ENCODE results near the gene RNF169.

The RNF169 gene

DNA sequence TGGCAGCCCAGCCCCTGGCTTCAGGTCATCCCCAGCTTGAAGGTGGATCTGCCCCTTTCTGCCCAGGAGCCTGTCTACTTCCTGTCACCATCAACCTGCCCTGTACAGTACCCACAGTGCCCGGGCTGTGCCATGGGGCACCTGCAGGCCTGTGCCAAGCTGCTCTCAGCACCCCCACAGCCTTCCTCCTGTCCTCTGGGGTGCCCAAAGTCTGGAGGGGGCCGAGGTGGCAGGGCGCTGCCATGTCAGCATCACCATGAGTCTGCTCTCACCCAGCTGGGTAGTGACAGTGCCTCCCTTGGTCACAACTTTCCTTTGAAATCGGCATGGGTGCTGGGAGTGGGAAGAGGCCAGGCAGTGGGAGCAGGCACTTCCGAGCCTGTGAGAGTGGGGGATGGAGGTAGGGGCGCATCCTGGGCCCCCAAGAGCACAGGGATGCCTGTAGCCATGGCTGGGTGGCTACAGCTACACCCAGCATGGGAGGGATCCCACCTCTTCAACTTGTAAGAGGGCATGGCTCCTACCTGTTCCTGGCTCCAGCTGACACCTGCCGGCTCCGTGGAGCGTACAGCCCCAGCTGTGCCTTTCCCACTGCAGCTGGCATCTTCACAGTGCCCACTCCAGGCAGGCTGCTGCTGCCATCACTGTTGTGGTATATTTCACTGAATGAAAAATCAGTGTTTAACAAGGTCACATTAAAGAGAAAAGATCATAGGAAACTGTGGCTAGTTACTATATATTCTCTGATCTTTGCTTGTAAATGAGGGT is 42.9 kb downstream of the RNF169 start:
- Histone ChIP-seq H3K27me3 (ENCODE audit: control insufficient read depth, insufficient read depth, low read length) (no peaks in the 10 kb centered on the region), H3K9ac (ENCODE audit: low read length) (no peak overlapping the region), H3K27ac (ENCODE audit: low read depth, low read length) (no peak overlapping the region), H3K4me1 (ENCODE audit: control insufficient read depth, insufficient read depth, low read length) (no peaks in the 10 kb centered on the region), H3K4me3 (ENCODE audit: low read depth, low read length) (no peak overlapping the region), H3K36me3 (ENCODE audit: control insufficient read depth, insufficient read depth, low read length) (peaks cover 32% of the 10 kb centered on the region), H3K9me3 (ENCODE audit: control insufficient read depth, insufficient read depth, low read depth, low read length) (no peaks in the 10 kb centered on the region; the same call in 1 of the 2 replicates)

DNA sequence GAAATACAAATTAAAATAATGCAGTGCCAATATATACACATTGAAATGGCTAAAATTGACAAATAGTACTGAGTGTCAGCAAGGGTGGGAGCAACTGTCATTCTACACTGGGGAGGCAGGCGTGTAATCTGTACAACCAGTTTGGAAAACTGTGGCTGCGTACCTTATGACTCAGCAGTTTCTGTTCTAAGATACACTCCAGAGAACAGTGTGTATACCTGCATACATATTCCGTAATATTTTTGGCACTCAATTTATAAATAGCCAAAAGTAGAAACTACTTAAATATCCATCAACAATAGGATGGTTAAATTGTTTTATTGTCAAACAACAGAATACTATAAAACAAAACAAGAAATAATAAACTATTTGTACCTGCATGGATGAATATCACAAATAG is 57.6 kb downstream of the RNF169 start:
- H3K4me1 ChIP-seq (ENCODE audit: control insufficient read depth, insufficient read depth, low read length): no peaks in the 10 kb centered on the region
- peaks cover 2% of the 10 kb centered on the region; the same call in 1 of the 2 replicates for H3K36me3 ChIP-seq (ENCODE audit: control insufficient read depth, insufficient read depth, low read length)
- no peak overlapping the region for H3K27ac ChIP-seq (ENCODE audit: low read depth, low read length)
- no peak overlapping the region for H3K4me3 ChIP-seq (ENCODE audit: low read depth, low read length)
- no peak overlapping the region for H3K9ac ChIP-seq (ENCODE audit: low read length)
- H3K27me3 ChIP-seq (ENCODE audit: control insufficient read depth, insufficient read depth, low read length): no peaks in the 10 kb centered on the region
- no peaks in the 10 kb centered on the region for H3K9me3 ChIP-seq (ENCODE audit: control insufficient read depth, insufficient read depth, low read depth, low read length)

DNA sequence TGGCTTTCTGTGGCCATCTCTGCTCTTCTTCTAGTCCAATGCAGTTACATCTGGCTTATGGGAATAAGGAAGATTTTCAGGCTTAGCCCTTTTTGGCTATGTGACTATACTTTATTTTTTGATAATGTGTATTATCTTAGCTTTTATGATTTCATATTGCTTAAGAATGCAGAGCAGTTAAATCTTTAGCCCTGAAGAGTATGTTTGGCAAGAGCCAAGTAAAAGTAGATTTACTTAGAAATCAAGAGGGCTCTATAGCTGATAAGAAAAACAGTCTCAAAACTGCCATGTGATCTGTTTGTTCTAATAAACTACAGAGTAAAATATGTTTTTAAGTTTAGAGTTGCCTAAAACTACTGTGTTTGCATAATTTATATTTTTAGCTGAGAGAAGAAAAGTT is 61.2 kb downstream of the RNF169 start:
- Histone ChIP-seq H3K9ac (ENCODE audit: low read length) (no peak overlapping the region), H3K4me1 (ENCODE audit: control insufficient read depth, insufficient read depth, low read length) (no peaks in the 10 kb centered on the region), H3K27me3 (ENCODE audit: control insufficient read depth, insufficient read depth, low read length) (no peaks in the 10 kb centered on the region), H3K27ac (ENCODE audit: low read depth, low read length) (no peak overlapping the region), H3K9me3 (ENCODE audit: control insufficient read depth, insufficient read depth, low read depth, low read length) (no peaks in the 10 kb centered on the region), H3K4me3 (ENCODE audit: low read depth, low read length) (no peak overlapping the region), H3K36me3 (ENCODE audit: control insufficient read depth, insufficient read depth, low read length) (peaks cover 5% of the 10 kb centered on the region; the same call in 1 of the 2 replicates)

DNA sequence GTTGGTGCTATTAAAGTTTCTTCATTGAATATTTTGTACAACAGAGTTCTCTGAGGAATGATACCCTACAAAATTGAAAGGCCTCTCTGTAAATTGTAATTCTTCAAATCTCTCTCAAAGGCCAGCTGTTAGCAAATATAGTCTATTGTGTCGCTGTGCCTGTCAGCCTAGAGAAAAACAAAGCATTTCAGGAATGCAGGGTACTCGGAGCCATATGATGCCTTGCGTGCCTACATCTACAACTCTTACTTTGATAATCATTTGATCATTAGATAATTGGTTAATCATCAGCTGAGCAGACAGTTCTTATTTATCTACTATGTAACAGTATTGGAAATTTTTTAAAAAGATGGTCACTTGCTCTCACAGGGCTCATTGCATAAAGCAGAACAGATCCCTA is 67.3 kb downstream of the RNF169 start:
- H3K36me3 ChIP-seq (ENCODE audit: control insufficient read depth, insufficient read depth, low read length): peaks cover 14% of the 10 kb centered on the region; the same call in 1 of the 2 replicates

DNA sequence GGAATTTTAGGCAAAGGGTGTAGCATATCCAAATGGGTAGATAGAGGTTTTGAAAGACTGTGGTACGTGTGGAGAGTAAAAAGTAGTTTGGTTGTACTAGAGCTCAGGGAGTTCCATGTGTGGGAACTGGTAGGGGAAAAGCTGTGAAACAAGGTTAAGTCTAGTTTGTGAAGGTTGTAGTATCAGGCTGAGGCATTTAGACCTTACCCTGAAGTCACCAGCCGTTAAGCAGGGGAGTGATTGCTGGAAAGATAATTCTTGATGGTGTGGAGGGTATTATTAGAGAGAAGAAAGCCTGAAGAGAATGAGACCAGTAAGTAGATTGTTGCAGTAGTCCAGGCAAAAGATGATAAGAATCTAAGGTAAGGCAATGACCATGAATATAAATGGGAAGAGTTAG is 68.0 kb downstream of the RNF169 start:
- Histone ChIP-seq H3K27ac (ENCODE audit: low read depth, low read length) (no peak overlapping the region), H3K27me3 (ENCODE audit: control insufficient read depth, insufficient read depth, low read length) (no peaks in the 10 kb centered on the region), H3K9ac (ENCODE audit: low read length) (no peak overlapping the region), H3K4me1 (ENCODE audit: control insufficient read depth, insufficient read depth, low read length) (peaks cover 3% of the 10 kb centered on the region; the same call in 1 of the 2 replicates), H3K4me3 (ENCODE audit: low read depth, low read length) (no peak overlapping the region), H3K36me3 (ENCODE audit: control insufficient read depth, insufficient read depth, low read length) (peaks cover 16% of the 10 kb centered on the region; the same call in 1 of the 2 replicates), H3K9me3 (ENCODE audit: control insufficient read depth, insufficient read depth, low read depth, low read length) (no peaks in the 10 kb centered on the region)

More for the DNA sequence above, 67.3 kb downstream of the RNF169 start:
- Histone ChIP-seq H3K9me3 (ENCODE audit: control insufficient read depth, insufficient read depth, low read depth, low read length) (no peaks in the 10 kb centered on the region), H3K27me3 (ENCODE audit: control insufficient read depth, insufficient read depth, low read length) (no peaks in the 10 kb centered on the region), H3K27ac (ENCODE audit: low read depth, low read length) (no peak overlapping the region), H3K4me3 (ENCODE audit: low read depth, low read length) (no peak overlapping the region), H3K9ac (ENCODE audit: low read length) (no peak overlapping the region), H3K4me1 (ENCODE audit: control insufficient read depth, insufficient read depth, low read length) (peaks cover 3% of the 10 kb centered on the region; the same call in 1 of the 2 replicates)

DNA sequence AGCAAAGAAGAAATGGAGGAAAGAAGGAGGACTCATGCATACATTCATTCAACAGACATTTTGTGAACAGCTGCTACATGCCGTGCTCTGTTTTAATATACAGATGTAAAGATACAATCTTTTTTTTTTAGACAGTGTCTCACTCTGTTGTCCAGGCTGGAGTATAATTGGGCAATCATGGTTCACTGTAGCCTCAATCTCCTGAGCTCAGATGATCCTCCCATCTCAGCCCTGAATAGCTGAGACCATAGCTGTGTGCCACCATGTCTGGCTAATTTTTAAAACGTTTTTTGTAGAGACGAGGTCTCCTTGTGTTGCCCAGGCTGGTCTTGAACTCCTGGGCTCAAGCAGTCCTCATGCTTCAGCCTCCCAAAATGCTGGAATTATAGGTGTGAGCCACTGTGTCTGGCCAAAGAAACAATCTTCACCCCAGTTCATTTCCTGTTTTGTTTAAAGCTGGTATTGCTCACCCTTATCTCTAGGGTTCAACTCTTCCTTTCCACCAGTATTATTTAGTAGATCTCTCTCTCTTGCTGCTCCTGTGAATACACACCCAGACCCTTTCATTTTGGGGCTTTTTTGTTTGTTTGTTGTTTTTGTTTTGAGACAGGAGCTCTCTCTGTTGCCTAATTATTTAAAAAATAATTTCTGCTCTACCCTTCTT is 69.8 kb downstream of the RNF169 start:
- H3K4me3 ChIP-seq (ENCODE audit: low read depth, low read length): no peak overlapping the region
- H3K9ac ChIP-seq (ENCODE audit: low read length): no peak overlapping the region
- H3K27ac ChIP-seq (ENCODE audit: low read depth, low read length): no peak overlapping the region
- peaks cover 9% of the 10 kb centered on the region; the same call in 1 of the 2 replicates for H3K9me3 ChIP-seq (ENCODE audit: control insufficient read depth, insufficient read depth, low read depth, low read length)
- peaks cover 3% of the 10 kb centered on the region; the same call in 1 of the 2 replicates for H3K4me1 ChIP-seq (ENCODE audit: control insufficient read depth, insufficient read depth, low read length)
- H3K36me3 ChIP-seq (ENCODE audit: control insufficient read depth, insufficient read depth, low read length): peaks cover 23% of the 10 kb centered on the region; the same call in 1 of the 2 replicates
- H3K27me3 ChIP-seq (ENCODE audit: control insufficient read depth, insufficient read depth, low read length): no peaks in the 10 kb centered on the region

DNA sequence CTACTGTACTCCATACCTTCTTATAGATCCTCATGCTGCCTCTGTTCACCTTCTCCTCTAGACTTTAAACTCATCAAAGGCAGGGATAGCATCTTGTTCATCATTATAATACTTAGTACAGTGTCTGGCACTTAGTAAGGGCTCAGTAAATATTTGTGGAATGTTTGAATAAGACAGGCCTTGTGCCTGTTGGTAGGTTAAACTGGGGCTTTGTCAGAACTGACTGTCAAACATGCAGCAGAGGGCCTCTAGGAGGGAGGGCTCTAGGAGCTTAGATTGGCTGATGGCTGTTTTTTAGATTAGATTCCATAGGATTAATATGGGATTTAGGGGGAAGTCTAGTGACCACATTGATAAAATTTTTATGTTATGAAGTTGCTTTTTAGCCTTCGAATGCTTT is 70.8 kb downstream of the RNF169 start:
- Histone ChIP-seq H3K4me3 (ENCODE audit: low read depth, low read length) (no peak overlapping the region), H3K9ac (ENCODE audit: low read length) (no peak overlapping the region), H3K27ac (ENCODE audit: low read depth, low read length) (no peak overlapping the region), H3K4me1 (ENCODE audit: control insufficient read depth, insufficient read depth, low read length) (peaks cover 3% of the 10 kb centered on the region; the same call in 1 of the 2 replicates), H3K27me3 (ENCODE audit: control insufficient read depth, insufficient read depth, low read length) (no peaks in the 10 kb centered on the region), H3K36me3 (ENCODE audit: control insufficient read depth, insufficient read depth, low read length) (peaks cover 25% of the 10 kb centered on the region; the same call in 1 of the 2 replicates), H3K9me3 (ENCODE audit: control insufficient read depth, insufficient read depth, low read depth, low read length) (peaks cover 19% of the 10 kb centered on the region; the same call in 1 of the 2 replicates)

DNA sequence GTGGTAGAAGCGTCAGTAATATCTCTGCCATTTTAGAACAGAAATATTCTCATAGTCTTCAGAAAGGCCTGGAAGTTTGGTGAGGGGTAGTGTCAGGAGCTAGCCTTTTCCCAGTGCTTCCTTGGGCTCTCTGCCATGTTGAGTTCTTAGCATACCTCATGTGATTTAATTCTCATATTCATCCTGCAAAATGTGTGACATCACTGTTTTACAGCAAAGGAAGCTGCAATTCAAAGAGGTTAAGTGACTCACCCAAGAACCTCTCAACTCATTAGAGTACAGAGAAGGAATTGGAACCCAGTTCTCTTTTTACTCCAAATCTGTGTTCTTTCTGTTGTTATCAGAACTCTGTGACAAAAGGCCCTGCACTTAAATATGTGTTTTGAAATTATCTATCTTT is 72.1 kb downstream of the RNF169 start:
- H3K4me1 ChIP-seq (ENCODE audit: control insufficient read depth, insufficient read depth, low read length): peaks cover 3% of the 10 kb centered on the region; the same call in 1 of the 2 replicates
- H3K27ac ChIP-seq (ENCODE audit: low read depth, low read length): no peak overlapping the region
- no peak overlapping the region for H3K4me3 ChIP-seq (ENCODE audit: low read depth, low read length)
- peaks cover 32% of the 10 kb centered on the region for H3K9me3 ChIP-seq (ENCODE audit: control insufficient read depth, insufficient read depth, low read depth, low read length)
- H3K36me3 ChIP-seq (ENCODE audit: control insufficient read depth, insufficient read depth, low read length): peaks cover 37% of the 10 kb centered on the region
- no peak overlapping the region for H3K9ac ChIP-seq (ENCODE audit: low read length)
- H3K27me3 ChIP-seq (ENCODE audit: control insufficient read depth, insufficient read depth, low read length): no peaks in the 10 kb centered on the region

DNA sequence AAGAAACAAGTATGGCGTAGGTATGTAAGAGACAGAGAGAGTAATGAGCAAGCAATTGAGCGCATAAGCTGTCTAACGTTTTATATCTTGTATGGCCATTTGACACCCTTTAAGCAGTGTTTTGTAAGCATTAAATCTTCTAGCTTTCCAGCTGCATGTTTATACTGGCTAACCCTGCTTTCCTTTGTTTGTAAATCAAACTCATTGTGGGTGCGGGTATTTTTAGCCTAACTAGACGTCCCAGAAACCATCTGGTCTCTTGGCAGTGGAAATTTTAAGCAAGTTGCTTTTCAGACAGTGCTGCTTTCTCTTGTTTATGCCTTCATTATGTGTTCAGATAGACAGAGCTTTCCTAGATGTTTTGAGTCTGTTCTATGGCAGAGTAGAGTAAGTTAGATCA is 73.5 kb downstream of the RNF169 start:
- Histone ChIP-seq H3K36me3 (ENCODE audit: control insufficient read depth, insufficient read depth, low read length) (peaks cover 44% of the 10 kb centered on the region), H3K4me1 (ENCODE audit: control insufficient read depth, insufficient read depth, low read length) (peaks cover 3% of the 10 kb centered on the region; the same call in 1 of the 2 replicates), H3K9ac (ENCODE audit: low read length) (no peak overlapping the region)

DNA sequence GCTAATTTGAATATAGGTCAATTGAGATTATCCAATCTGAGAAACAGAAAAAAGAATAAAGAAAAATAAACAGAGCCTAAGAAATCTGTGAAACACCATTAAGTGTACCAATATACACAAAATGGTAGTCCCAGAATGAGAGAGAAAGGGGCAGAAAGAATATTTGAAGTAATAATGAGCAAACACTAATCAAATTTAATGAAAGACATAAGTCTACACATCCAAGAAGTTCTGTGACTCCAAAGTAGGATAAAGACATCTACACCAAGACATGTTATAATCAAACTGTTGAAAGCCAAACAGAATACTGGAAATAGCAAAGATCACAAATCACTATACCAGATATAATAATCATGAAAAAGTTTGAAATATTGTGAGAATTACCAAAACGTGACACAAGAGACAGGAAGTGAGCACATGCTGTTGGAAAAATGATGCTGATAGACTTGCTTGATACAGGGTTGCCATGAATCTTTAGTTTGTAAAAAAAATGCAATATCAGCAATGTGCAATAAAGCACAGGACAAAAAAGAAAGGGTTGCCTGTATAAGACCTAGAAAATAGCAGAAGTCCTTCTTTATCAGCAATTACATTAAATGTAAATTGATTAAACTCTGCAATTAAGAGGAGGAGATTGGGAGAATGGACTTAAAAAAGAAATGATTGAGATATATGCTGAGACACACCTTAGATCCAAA is 75.8 kb downstream of the RNF169 start:
- Histone ChIP-seq H3K27ac (ENCODE audit: low read depth, low read length) (no peak overlapping the region), H3K9me3 (ENCODE audit: control insufficient read depth, insufficient read depth, low read depth, low read length) (peaks cover 48% of the 10 kb centered on the region), H3K36me3 (ENCODE audit: control insufficient read depth, insufficient read depth, low read length) (peaks cover 44% of the 10 kb centered on the region), H3K9ac (ENCODE audit: low read length) (no peak overlapping the region), H3K4me3 (ENCODE audit: low read depth, low read length) (no peak overlapping the region), H3K27me3 (ENCODE audit: control insufficient read depth, insufficient read depth, low read length) (no peaks in the 10 kb centered on the region), H3K4me1 (ENCODE audit: control insufficient read depth, insufficient read depth, low read length) (no peaks in the 10 kb centered on the region)

More for the DNA sequence above, 73.5 kb downstream of the RNF169 start:
- peaks cover 46% of the 10 kb centered on the region for H3K9me3 ChIP-seq (ENCODE audit: control insufficient read depth, insufficient read depth, low read depth, low read length)
- no peak overlapping the region for H3K27ac ChIP-seq (ENCODE audit: low read depth, low read length)
- no peaks in the 10 kb centered on the region for H3K27me3 ChIP-seq (ENCODE audit: control insufficient read depth, insufficient read depth, low read length)
- H3K4me3 ChIP-seq (ENCODE audit: low read depth, low read length): no peak overlapping the region

Data from HUES6 (cell line).